SHP77 treated with DMSO at 0.1 percent for 48 hours (cell line): ENCODE results near the gene DNAJC22.
"Not testable (repeated sequence)": the region's sequence is repeated elsewhere in the genome, so short reads cannot be mapped to it uniquely, and the experiment has no call there.

ENCODE experiments used
- DNase-seq: peaks from one replicate; lab custom pipeline; 2025; lab: John Stamatoyannopoulos, UW

DNAJC22 gene

DNA sequence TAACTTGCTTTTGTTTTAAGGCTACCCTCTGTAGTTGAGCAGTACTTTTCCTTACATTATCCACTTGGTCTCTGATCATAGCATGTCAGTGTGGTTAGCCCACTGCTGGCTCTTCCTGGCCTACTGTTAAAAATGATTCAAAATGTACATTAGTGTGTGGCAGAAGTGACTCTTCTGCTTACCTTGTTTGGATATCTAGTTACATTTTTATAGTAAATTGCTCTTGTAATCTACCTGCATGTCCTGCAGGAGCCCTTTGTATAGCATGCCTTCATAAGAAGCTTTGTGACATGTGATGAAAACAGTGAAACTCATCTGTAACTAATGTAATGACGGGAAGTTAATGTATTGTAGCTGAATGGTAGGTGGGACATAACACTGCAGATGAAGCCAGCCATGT, 28.7 kb downstream of the DNAJC22 start:
- DNase-seq: no peak

GRCh38 chr12:49377386-49377785, 30.7 kb downstream of the DNAJC22 start:
- no peak for DNase-seq

- not testable (repeated sequence) for DNase-seq
Measured at GRCh38 chr12:49380184-49380583, 33.5 kb downstream of the DNAJC22 start.

GRCh38 chr12:49388682-49389386, 42.1 kb downstream of the DNAJC22 start:
- no peak for DNase-seq

DNA sequence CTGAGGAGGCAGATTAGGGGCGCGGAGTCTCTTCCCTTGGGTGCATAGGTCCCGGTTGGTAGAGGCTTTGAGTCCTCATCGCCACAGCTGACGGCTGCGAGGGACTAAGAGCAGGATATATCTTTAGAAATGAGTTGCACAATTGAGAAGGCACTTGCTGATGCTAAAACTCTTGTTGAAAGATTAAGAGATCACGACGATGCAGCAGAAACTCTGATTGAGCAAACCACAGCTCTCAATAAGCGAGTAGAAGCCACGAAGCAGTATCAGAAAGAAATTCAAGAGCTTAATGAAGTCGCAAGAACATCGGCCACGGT, 42.7 kb downstream of the DNAJC22 start:
- no peak for DNase-seq

GRCh38 chr12:49397000-49397399, 50.3 kb downstream of the DNAJC22 start:
- no peak for DNase-seq

GRCh38 chr12:49400304-49400703, 53.6 kb downstream of the DNAJC22 start:
- DNase-seq: no peak
